K562 (cell line): Measurements from ENCODE around the gene BOC. TPM values are rescaled to one million over a fixed set of nuclear protein-coding genes. Genes with fewer than 3 reads are reported as not detected.

Experiments used
- ATAC-seq: fragments of 200-7000 bp; cut with Tn5 transposase; 3 replicates; pipeline ENCODE4 v1.9.1; 2020; ENCODE audit warnings: moderate library complexity
- BruUV-seq: library from RNA; stranded (reverse); fragments of 400-500 nt; replicated peaks from 2 replicates; lab custom pipeline; 2021; lab: Mats Ljungman, UMichigan
- CTCF ChIA-PET: fragments of 300-600 bp; formaldehyde crosslinking; extraction: SDS; loops from one replicate; lab custom pipeline; 2021; ENCODE audit warnings: low intra/inter-chr PET ratio; lab: Yijun Ruan, JAX
- POLR2A ChIA-PET: fragments of 300-600, 350-650 bp; sonication (Branson Sonifier 250); formaldehyde crosslinking; extraction: SDS; loops from one replicate; lab custom pipeline; 2021; ENCODE audit warnings: antibody characterized with exemption, inconsistent platforms; lab: Yijun Ruan, JAX
- DNase-seq, 4 experiments: peaks; one replicate each; pipeline versions ENCODE4 v3.0.0 to v3.0.0-alpha.2; 2011 to 2018; ENCODE audit warnings: low spot score in 3 of 4, mixed read lengths in 3 of 4; ENCODE audit errors: extremely low read depth in 1 of 4
- FAIRE-seq: peaks from 2 replicates; lab custom pipeline; 2011; peaks lifted over from hg19 to GRCh38; lab: Jason Lieb, UNC
- H2AFZ ChIP-seq: 2 replicates; pipeline ENCODE4 v1.6.0; 2011; ENCODE audit warnings: low read depth, low read length, control low read depth, inconsistent platforms
- H3K27ac ChIP-seq: fragments of 200-600 bp; 3 replicates; pipeline ENCODE4 v1.8.0; 2011; ENCODE audit warnings: low read depth, mild to moderate bottlenecking, control low read depth, inconsistent platforms, low read length, moderate library complexity, mixed read lengths; ENCODE audit errors: extremely low read depth
- H3K27me3 ChIP-seq, 2 experiments: fragments of 300-600 bp in 1 of 2; 2 replicates in 1 of 2; 3 replicates in 1 of 2; pipeline versions ENCODE4 v1.6.0 to v1.8.0; 2011; ENCODE audit warnings: inconsistent platforms in 2 of 2, low read length in 2 of 2, mild to moderate bottlenecking in 1 of 2, mixed read lengths in 1 of 2, moderate library complexity in 1 of 2; ENCODE audit not compliant: control insufficient read depth in 2 of 2, insufficient read depth in 2 of 2
- H3K36me3 ChIP-seq: fragments of 300-600 bp; 3 replicates; pipeline ENCODE4 v1.8.0; 2011; ENCODE audit warnings: mild to moderate bottlenecking, low read length, inconsistent platforms; ENCODE audit not compliant: control insufficient read depth, insufficient read depth
- H3K4me1 ChIP-seq, 2 experiments: fragments of 200-600 bp in 1 of 2; replicated peaks in 1 of 2; 2 replicates in 1 of 2; 3 replicates in 1 of 2; pipeline versions ENCODE4 v1.5.1 to v1.8.0; 2011; ENCODE audit warnings: inconsistent platforms in 2 of 2, low read length in 2 of 2, mild to moderate bottlenecking in 1 of 2, mixed read lengths in 1 of 2, moderate library complexity in 1 of 2; ENCODE audit not compliant: control insufficient read depth in 2 of 2, insufficient read depth in 2 of 2
- H3K4me2 ChIP-seq: 2 replicates; pipeline ENCODE4 v1.6.1; 2011; ENCODE audit warnings: low read length, control low read depth, inconsistent platforms, mixed read lengths; ENCODE audit not compliant: insufficient read depth
- H3K4me3 ChIP-seq: fragments of 200-600 bp; sonication (generic), shearing (Covaris generic); 2 replicates; pipeline ENCODE4 v1.5.1; 2016; ENCODE audit warnings: control low read depth, inconsistent platforms
- H3K79me2 ChIP-seq: fragments of 200-600 bp; 3 replicates; pipeline ENCODE4 v1.8.0; 2011; ENCODE audit warnings: low read length, inconsistent platforms; ENCODE audit not compliant: control insufficient read depth, insufficient read depth
- H3K9ac ChIP-seq, 2 experiments: 2 replicates each; pipeline versions ENCODE4 v1.6.0 to v1.6.1; 2011; ENCODE audit warnings: low read depth in 2 of 2, low read length in 2 of 2, control low read depth in 1 of 2, inconsistent platforms in 1 of 2, mild to moderate bottlenecking in 1 of 2, mixed read lengths in 1 of 2; ENCODE audit not compliant: insufficient read depth in 1 of 2
- H3K9me1 ChIP-seq: one replicate; pipeline ENCODE4 v1.6.0; 2011; ENCODE audit warnings: inconsistent platforms, mild to moderate bottlenecking, low read length, moderate library complexity; ENCODE audit not compliant: control insufficient read depth, insufficient read depth
- H3K9me3 ChIP-seq: replicated peaks from 2 replicates; pipeline ENCODE4 v1.5.1; 2011; ENCODE audit warnings: low read depth, low read length, inconsistent platforms; ENCODE audit not compliant: control insufficient read depth, insufficient read depth
- H4K20me1 ChIP-seq: replicated peaks from 2 replicates; pipeline ENCODE4 v1.6.1; 2011; ENCODE audit warnings: low read length, inconsistent platforms, mixed read lengths; ENCODE audit not compliant: control insufficient read depth, insufficient read depth
- FOS ChIP-seq: IDR thresholded peaks from 3 replicates; pipeline ENCODE4 v1.6.1; 2011; ENCODE audit not compliant: insufficient read length; ENCODE audit errors: extremely low read depth
- GTF2A2 ChIP-seq: IDR thresholded peaks from 2 replicates; pipeline ENCODE4 v1.6.1; 2016; ENCODE audit warnings: mild to moderate bottlenecking, missing genetic modification characterization, missing compliant biosample characterization
- ID3 ChIP-seq, 2 experiments: fragments of 250-450 bp in 1 of 2; fragments of 450-650 bp in 1 of 2; sonication (Bioruptor Pico) in 1 of 2; IDR thresholded peaks; 2 replicates each; pipeline versions ENCODE4 v1.6.1 to v1.8.0; 2016 to 2021; ENCODE audit warnings: mild to moderate bottlenecking in 2 of 2, moderate library complexity in 2 of 2, missing compliant biosample characterization in 1 of 2, missing genetic modification characterization in 1 of 2
- LEF1 ChIP-seq: fragments of 450-650 bp; IDR thresholded peaks from 2 replicates; pipeline ENCODE4 v1.6.1; 2016; ENCODE audit warnings: mild to moderate bottlenecking
- MTA2 ChIP-seq: fragments of 450-650 bp; IDR thresholded peaks from 2 replicates; pipeline ENCODE4 v1.6.1; 2016; ENCODE audit warnings: low read depth
- NFYB ChIP-seq: IDR thresholded peaks from 2 replicates; pipeline ENCODE4 v1.6.1; 2011; ENCODE audit warnings: mild to moderate bottlenecking, moderate library complexity; ENCODE audit not compliant: insufficient read length; ENCODE audit errors: extremely low read depth
- SMARCA5 ChIP-seq: fragments of 450-650 bp; IDR thresholded peaks from 2 replicates; pipeline ENCODE4 v1.6.1; 2016
- TAF7 ChIP-seq: fragments of 450-650 bp; IDR thresholded peaks from 2 replicates; pipeline ENCODE4 v1.6.1; 2016; ENCODE audit warnings: missing genetic modification characterization, missing compliant biosample characterization
- ZNF324 ChIP-seq: fragments of 250-450 bp; sonication (Bioruptor Pico); IDR thresholded peaks from 2 replicates; pipeline ENCODE4 v1.4.0; 2020; ENCODE audit warnings: mild to moderate bottlenecking
- ZNF408 ChIP-seq: fragments of 250-450 bp; sonication (Bioruptor Pico); IDR thresholded peaks from 2 replicates; pipeline ENCODE4 v1.4.0; 2020; ENCODE audit warnings: low read depth, mild to moderate bottlenecking, moderate library complexity
- ZNF695 ChIP-seq: fragments of 450-650 bp; formaldehyde crosslinking; IDR thresholded peaks from 2 replicates; pipeline ENCODE4 v1.4.0; 2020; ENCODE audit warnings: mild to moderate bottlenecking, moderate library complexity
- ZNF696 ChIP-seq: fragments of 250-450 bp; sonication (Bioruptor Pico); conservative IDR thresholded peaks from 2 replicates; pipeline ENCODE4 v1.4.0; 2020; ENCODE audit warnings: mild to moderate bottlenecking, moderate library complexity
- ZNF766 ChIP-seq: fragments of 200-800 bp; sonication (Bioruptor generic); conservative IDR thresholded peaks from 2 replicates; pipeline ENCODE4 v1.6.1; 2016; ENCODE audit warnings: missing genetic modification characterization, missing compliant biosample characterization
- ZNF830 ChIP-seq: fragments of 250-450 bp; sonication (Bioruptor Pico); IDR thresholded peaks from 2 replicates; pipeline ENCODE4 v1.5.0; 2021; ENCODE audit warnings: mild to moderate bottlenecking
- WGBS: fragments of 100-300 bp; shearing (Covaris generic); methylation state at CpG from one replicate; pipeline ENCODE4 v1.1.6; 2016; ENCODE audit warnings: low coverage, mixed read lengths; ENCODE audit not compliant: insufficient coverage; ENCODE audit errors: missing lambda C conversion rate; 5-methylcytosine and 5-hydroxymethylcytosine counted together
- in situ Hi-C: fragments of 300-500 bp; cut with MboI; formaldehyde crosslinking; loops from 4 replicates; pipeline ENCODE4 v1.15.0; 2018; ENCODE audit warnings: inconsistent platforms, mixed read lengths
- intact Hi-C: fragments of 100-400 bp; cut with micrococcal nuclease; formaldehyde crosslinking; loops from 2 replicates; pipeline ENCODE4 v1.14.2; 2022
- polyA plus RNA-seq, 8 experiments: library from polyadenylated mRNA; depleted of rRNA in 4 of 8; stranded (reverse) in 5 of 8; unstranded in 3 of 8; fragments of >200 nt; fragmentation: Nextera tagmentation in 2 of 8; fragmentation: Illumina TruSeq in 1 of 8; extraction: Ambion mirVana in 2 of 8; extraction: Trizol in 1 of 8; gene quantifications; 2 replicates each; pipeline versions ENCODE4 v1.2.1 to v1.2.3, GENCODE V29; 2011 to 2014; ENCODE audit warnings: inconsistent platforms in 1 of 8, missing spikeins in 1 of 8
- total RNA-seq, 7 experiments: library from RNA; depleted of rRNA in 6 of 7; stranded (reverse); fragments of >200 nt in 6 of 7; fragmentation: Illumina TruSeq in 2 of 7; extraction: Trizol in 2 of 7; gene quantifications; 2 replicates each; pipeline versions ENCODE4 v1.2.1 to v1.2.3, GENCODE V29; 2011 to 2021; ENCODE audit warnings: low replicate concordance in 1 of 7
- TF ChIP-seq, protein P1 (sequence below): fragments of 450-650 bp; IDR thresholded peaks from 2 replicates; pipeline ENCODE4 v1.6.1; 2016; ENCODE audit warnings: missing biosample characterization, missing genetic modification characterization
- TF ChIP-seq, protein P2 (sequence below), 2 experiments: fragments of 450-650 bp; IDR thresholded peaks; 2 replicates each; pipeline ENCODE4 v1.6.1; 2016

The BOC gene
- total and polyA plus RNA-seq, 9 of the 15 experiments (the other 6 are each of a cell fraction or from before 2014, with no cell fraction given), result not detected

- ATAC-seq (no peak), DNase-seq (no peak), FAIRE-seq (no peak)
- Histone ChIP-seq H3K4me1 (peaks cover 0 to 9% of the 10 kb centered on the region in 2 experiments; a peak in 3 of 5 replicates), H3K4me3 (no peak overlapping the region), H4K20me1 (no peaks in the 10 kb centered on the region), H3K27me3 (peaks cover 2 to 31% of the 10 kb centered on the region in 2 experiments; a peak in 3 of 5 replicates), H3K27ac (no peak overlapping the region), H3K4me2 (no peak overlapping the region), H3K36me3 (no peaks in the 10 kb centered on the region), H3K79me2 (no peaks in the 10 kb centered on the region), H3K9me1 (no peaks in the 10 kb centered on the region), H2AFZ (no peak overlapping the region), H3K9me3 (no peaks in the 10 kb centered on the region), H3K9ac (no peak overlapping the region)
- no TSS peak for BruUV-seq
- TF ChIP-seq ZNF766 (CRISPR knock-in tag), result no peak
- no peak for TF ChIP-seq SMARCA5
- no peak for TF ChIP-seq GTF2A2 (tag)
- TF ChIP-seq LEF1, result no peak
- TF ChIP-seq ZNF324 (CRISPR knock-in tag), result no peak
- TF ChIP-seq ZNF408 (CRISPR knock-in tag), result no peak
- TF ChIP-seq MTA2, result no peak
- TF ChIP-seq ZNF830 (CRISPR knock-in tag), result no peak
- no peak for TF ChIP-seq ZNF695
- TF ChIP-seq ID3 (CRISPR knock-in tag; IDR thresholded peaks at IDR 0.05), result no peak
- no peak for TF ChIP-seq ID3 (tag; IDR thresholded peaks at IDR 0.05)
- TF ChIP-seq TAF7, result no peak
- TF ChIP-seq FOS, result no peak
- TF ChIP-seq, protein P1, sequence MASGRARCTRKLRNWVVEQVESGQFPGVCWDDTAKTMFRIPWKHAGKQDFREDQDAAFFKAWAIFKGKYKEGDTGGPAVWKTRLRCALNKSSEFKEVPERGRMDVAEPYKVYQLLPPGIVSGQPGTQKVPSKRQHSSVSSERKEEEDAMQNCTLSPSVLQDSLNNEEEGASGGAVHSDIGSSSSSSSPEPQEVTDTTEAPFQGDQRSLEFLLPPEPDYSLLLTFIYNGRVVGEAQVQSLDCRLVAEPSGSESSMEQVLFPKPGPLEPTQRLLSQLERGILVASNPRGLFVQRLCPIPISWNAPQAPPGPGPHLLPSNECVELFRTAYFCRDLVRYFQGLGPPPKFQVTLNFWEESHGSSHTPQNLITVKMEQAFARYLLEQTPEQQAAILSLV (tag), result no peak
- no peak for TF ChIP-seq ZNF696 (CRISPR knock-in tag)
- TF ChIP-seq, protein P2, sequence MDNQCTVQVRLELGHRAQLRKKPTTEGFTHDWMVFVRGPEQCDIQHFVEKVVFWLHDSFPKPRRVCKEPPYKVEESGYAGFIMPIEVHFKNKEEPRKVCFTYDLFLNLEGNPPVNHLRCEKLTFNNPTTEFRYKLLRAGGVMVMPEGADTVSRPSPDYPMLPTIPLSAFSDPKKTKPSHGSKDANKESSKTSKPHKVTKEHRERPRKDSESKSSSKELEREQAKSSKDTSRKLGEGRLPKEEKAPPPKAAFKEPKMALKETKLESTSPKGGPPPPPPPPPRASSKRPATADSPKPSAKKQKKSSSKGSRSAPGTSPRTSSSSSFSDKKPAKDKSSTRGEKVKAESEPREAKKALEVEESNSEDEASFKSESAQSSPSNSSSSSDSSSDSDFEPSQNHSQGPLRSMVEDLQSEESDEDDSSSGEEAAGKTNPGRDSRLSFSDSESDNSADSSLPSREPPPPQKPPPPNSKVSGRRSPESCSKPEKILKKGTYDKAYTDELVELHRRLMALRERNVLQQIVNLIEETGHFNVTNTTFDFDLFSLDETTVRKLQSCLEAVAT (IDR thresholded peaks at IDR 0.05), result no peak
- TF ChIP-seq NFYB, result no peak
- POLR2A ChIA-PET, result no interaction called here
- CTCF ChIA-PET, result interaction anchor here (3.4 kb wide), 1 partner anchor 234 kb away, joined by 16 read pairs; no protein-coding TSS in a partner anchor
- intact Hi-C loops (loop anchor here (5.0 kb wide), 1 partner anchor 643 kb away; the partner anchor contains the start of gene CCDC80), in situ Hi-C loops (loop anchor here (5.0 to 25.0 kb wide), 3 partner anchors 243 to 698 kb away; no protein-coding TSS in a partner anchor)
- WGBS, result 73% methylated on average over 3 of the region's 3 CpGs
Observed at GRCh38 chr3:113285741-113286140, 74.4 kb downstream of the BOC start.
